Measurements from ENCODE around the gene SNTG2.

The SNTG2 gene

GRCh38 chr2:1353543-1353942 lies 402.9 kb downstream of the SNTG2 start:
- TF ChIP-seq POLR2A (IDR thresholded peaks at IDR 0.05; ENCODE audit: low read length), result no peak
- no peak for TF ChIP-seq GATA1 (IDR thresholded peaks at IDR 0.05; ENCODE audit: low read depth, low read length)
- DNase-seq, result no peak

GRCh38 chr2:1360144-1360543 lies 409.5 kb downstream of the SNTG2 start:
- no peak for DNase-seq
- no peak for TF ChIP-seq GATA1 (IDR thresholded peaks at IDR 0.05; ENCODE audit: low read depth, low read length)
- no peak for TF ChIP-seq POLR2A (IDR thresholded peaks at IDR 0.05; ENCODE audit: low read length)

GRCh38 chr2:1360557-1361250 lies 410.1 kb downstream of the SNTG2 start:
- TF ChIP-seq GATA1 (IDR thresholded peaks at IDR 0.05; ENCODE audit: low read depth, low read length) (no peak), POLR2A (IDR thresholded peaks at IDR 0.05; ENCODE audit: low read length) (no peak)
- no peak for DNase-seq

- TF ChIP-seq POLR2A (IDR thresholded peaks at IDR 0.05; ENCODE audit: low read length) (no peak), GATA1 (IDR thresholded peaks at IDR 0.05; ENCODE audit: low read depth, low read length) (no peak)
- no peak for DNase-seq
Measured at GRCh38 chr2:1363367-1363766, 412.7 kb downstream of the SNTG2 start.

- no peak for DNase-seq
- TF ChIP-seq POLR2A (IDR thresholded peaks at IDR 0.05; ENCODE audit: low read length), result no peak
- TF ChIP-seq GATA1 (IDR thresholded peaks at IDR 0.05; ENCODE audit: low read depth, low read length), result no peak
Measured at GRCh38 chr2:1366546-1367134, 416.0 kb downstream of the SNTG2 start.

- no peak for TF ChIP-seq GATA1 (IDR thresholded peaks at IDR 0.05; ENCODE audit: low read depth, low read length)
- TF ChIP-seq POLR2A (IDR thresholded peaks at IDR 0.05; ENCODE audit: low read length), result no peak
- no peak for DNase-seq
Measured at GRCh38 chr2:1367601-1368000, 417.0 kb downstream of the SNTG2 start.

- no peak for DNase-seq
- TF ChIP-seq POLR2A (IDR thresholded peaks at IDR 0.05; ENCODE audit: low read length) (no peak), GATA1 (IDR thresholded peaks at IDR 0.05; ENCODE audit: low read depth, low read length) (no peak)
Measured at GRCh38 chr2:1369905-1370304, 419.3 kb downstream of the SNTG2 start.

GRCh38 chr2:1370461-1370860 lies 419.8 kb downstream of the SNTG2 start:
- TF ChIP-seq GATA1 (IDR thresholded peaks at IDR 0.05; ENCODE audit: low read depth, low read length), result no peak
- no peak for TF ChIP-seq POLR2A (IDR thresholded peaks at IDR 0.05; ENCODE audit: low read length)
- no peak for DNase-seq

- TF ChIP-seq POLR2A (IDR thresholded peaks at IDR 0.05; ENCODE audit: low read length) (no peak), GATA1 (IDR thresholded peaks at IDR 0.05; ENCODE audit: low read depth, low read length) (no peak)
- DNase-seq, result no peak
Measured at GRCh38 chr2:1371082-1371481, 420.4 kb downstream of the SNTG2 start.

- no peak for TF ChIP-seq POLR2A (IDR thresholded peaks at IDR 0.05; ENCODE audit: low read length)
- TF ChIP-seq GATA1 (IDR thresholded peaks at IDR 0.05; ENCODE audit: low read depth, low read length), result no peak
Measured at GRCh38 chr2:1373830-1374229, 423.2 kb downstream of the SNTG2 start.

GRCh38 chr2:1374287-1374686 lies 423.6 kb downstream of the SNTG2 start:
- TF ChIP-seq GATA1 (IDR thresholded peaks at IDR 0.05; ENCODE audit: low read depth, low read length), result no peak
- TF ChIP-seq POLR2A (IDR thresholded peaks at IDR 0.05; ENCODE audit: low read length), result no peak

More at GRCh38 chr2:1373830-1374229, 423.2 kb downstream of the SNTG2 start:
- DNase-seq, result no peak

GRCh38 chr2:1375794-1376193 lies 425.1 kb downstream of the SNTG2 start:
- no peak for DNase-seq
- TF ChIP-seq POLR2A (IDR thresholded peaks at IDR 0.05; ENCODE audit: low read length) (no peak), GATA1 (IDR thresholded peaks at IDR 0.05; ENCODE audit: low read depth, low read length) (no peak)

More at GRCh38 chr2:1374287-1374686, 423.6 kb downstream of the SNTG2 start:
- no peak for DNase-seq

GRCh38 chr2:1377473-1377872 lies 426.8 kb downstream of the SNTG2 start:
- TF ChIP-seq GATA1 (IDR thresholded peaks at IDR 0.05; ENCODE audit: low read depth, low read length), result no peak
- no peak for TF ChIP-seq POLR2A (IDR thresholded peaks at IDR 0.05; ENCODE audit: low read length)

GRCh38 chr2:1378456-1379150 lies 428.0 kb downstream of the SNTG2 start:
- no peak for TF ChIP-seq GATA1 (IDR thresholded peaks at IDR 0.05; ENCODE audit: low read depth, low read length)
- TF ChIP-seq POLR2A (IDR thresholded peaks at IDR 0.05; ENCODE audit: low read length), result no peak
- DNase-seq, result no peak

More at GRCh38 chr2:1377473-1377872, 426.8 kb downstream of the SNTG2 start:
- no peak for DNase-seq

All from erythroblast (primary cell).